Activated CD4-positive, alpha-beta T cell treated with anti-CD3 and anti-CD28 coated beads, Interleukin-2, amount 50 U/mL, for 1 hour (primary cell): ENCODE data around the gene WRNIP1.

Experiments
- DNase-seq: peaks from one replicate; pipeline ENCODE4 v3.0.0-alpha.2; 2020

WRNIP1 gene

GRCh38 chr6:2765166-2765895, at the start of gene WRNIP1:
WRNIP1 (plus strand) TSS chr6:2765393; CDS start chr6:2765623, 230 bp downstream.
- peak; percentile 95 for DNase-seq

- no peak for DNase-seq
Observed at GRCh38 chr6:2715737-2716136, 49.5 kb upstream of the WRNIP1 start.

- no peak for DNase-seq
Observed at GRCh38 chr6:2716936-2717700, 48.1 kb upstream of the WRNIP1 start.

GRCh38 chr6:2718334-2719092, 46.7 kb upstream of the WRNIP1 start:
- DNase-seq: no peak

- no peak for DNase-seq
Observed at GRCh38 chr6:2719093-2719455, 46.1 kb upstream of the WRNIP1 start.

- DNase-seq: no peak
Observed at GRCh38 chr6:2721219-2721618, 44.0 kb upstream of the WRNIP1 start.

GRCh38 chr6:2725364-2725988, 39.7 kb upstream of the WRNIP1 start:
- no peak for DNase-seq

GRCh38 chr6:2725999-2726567, 39.1 kb upstream of the WRNIP1 start:
- DNase-seq: no peak

GRCh38 chr6:2729921-2730320, 35.3 kb upstream of the WRNIP1 start:
- DNase-seq: no peak

- no peak for DNase-seq
Observed at GRCh38 chr6:2730353-2731107, 34.7 kb upstream of the WRNIP1 start.

- no peak for DNase-seq
Observed at GRCh38 chr6:2731281-2731909, 33.8 kb upstream of the WRNIP1 start.

- DNase-seq: no peak
Observed at GRCh38 chr6:2732503-2733089, 32.6 kb upstream of the WRNIP1 start.

GRCh38 chr6:2733324-2733723, 31.9 kb upstream of the WRNIP1 start:
- DNase-seq: no peak

- DNase-seq: no peak
Observed at GRCh38 chr6:2733736-2734480, 31.3 kb upstream of the WRNIP1 start.

- no peak for DNase-seq
Observed at GRCh38 chr6:2734488-2735166, 30.6 kb upstream of the WRNIP1 start.

- DNase-seq: no peak
Observed at GRCh38 chr6:2737885-2738284, 27.3 kb upstream of the WRNIP1 start.

GRCh38 chr6:2738373-2738979, 26.7 kb upstream of the WRNIP1 start:
- DNase-seq: peak; percentile 47

- no peak for DNase-seq
Observed at GRCh38 chr6:2739335-2739734, 25.9 kb upstream of the WRNIP1 start.

GRCh38 chr6:2740581-2740980, 24.6 kb upstream of the WRNIP1 start:
- DNase-seq: no peak
